SKM-1 treated with dmso at 0.1 percent for 144 hours (cell line): Measurements from ENCODE around the gene GAREM2.

ENCODE experiments used
- DNase-seq: peaks from one replicate; lab custom pipeline; 2025; ENCODE audit not compliant: unreplicated experiment; lab: John Stamatoyannopoulos, UW

GAREM2 gene

DNA sequence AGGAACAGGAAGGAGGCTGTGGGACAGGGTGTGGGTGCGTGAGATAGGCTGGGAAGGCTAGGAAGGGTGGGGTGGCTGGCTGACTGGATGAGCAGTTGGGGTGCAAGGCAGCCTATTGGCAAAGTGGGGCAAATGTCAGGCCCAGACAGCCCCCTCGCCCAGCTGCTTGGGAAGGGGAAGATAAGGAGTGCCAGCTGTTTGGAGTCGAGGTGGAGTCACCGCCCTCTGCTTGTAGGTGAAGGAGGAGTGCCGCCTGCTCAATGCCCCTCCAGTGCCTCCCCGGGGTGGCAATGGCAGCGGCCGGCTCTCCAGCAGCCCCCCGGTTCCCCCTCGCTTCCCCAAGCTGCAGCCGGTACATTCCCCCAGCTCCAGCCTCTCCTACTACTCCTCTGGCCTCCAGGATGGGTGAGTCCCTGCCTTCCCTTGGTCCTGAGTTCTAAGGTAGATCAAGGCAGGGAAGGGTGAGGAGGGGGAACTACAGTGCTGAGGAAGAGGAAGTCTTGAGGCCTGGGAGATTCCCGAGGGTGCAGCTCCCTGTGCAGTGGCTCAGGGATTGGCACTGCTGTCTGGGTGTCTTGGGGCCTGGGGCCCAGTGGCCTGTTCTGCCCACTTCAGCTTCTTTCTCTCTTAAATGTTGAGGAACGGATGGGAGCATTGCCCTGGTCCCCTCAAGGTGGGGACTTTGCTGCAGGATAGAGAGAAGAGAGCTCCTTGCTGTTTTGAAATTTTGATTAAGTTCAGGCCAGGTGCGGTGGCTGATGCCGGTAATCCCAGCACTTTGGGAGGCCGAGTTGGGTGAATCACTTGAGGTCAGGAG, 13.3 kb downstream of the GAREM2 start:
- DNase-seq, result peak; percentile 14

- DNase-seq, result no peak
These were observed 14.2 kb downstream of the GAREM2 start for GRCh38 chr2:26187114-26187513.

- DNase-seq, result no peak
These were observed 14.7 kb downstream of the GAREM2 start for GRCh38 chr2:26187537-26188104.

DNA sequence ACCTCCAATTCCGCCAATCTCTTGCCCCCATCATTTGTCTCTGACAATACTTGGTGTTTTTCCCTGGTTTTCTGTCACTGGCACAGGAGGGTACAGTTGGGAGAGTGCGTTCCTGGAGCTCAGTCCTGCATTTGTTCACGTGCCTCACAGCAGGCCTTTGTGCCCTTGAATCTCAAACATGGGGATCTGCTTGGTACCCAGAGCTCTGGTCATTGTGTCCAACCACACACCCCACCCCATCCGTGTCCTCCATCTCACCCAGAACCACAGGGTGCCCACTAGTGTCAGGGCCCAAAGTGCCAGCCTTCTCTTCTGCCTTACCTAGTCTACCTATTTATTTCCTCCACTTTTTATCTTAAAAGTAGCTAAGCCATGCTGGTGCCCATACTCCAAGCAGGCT, 16.2 kb downstream of the GAREM2 start:
- no peak for DNase-seq

DNA sequence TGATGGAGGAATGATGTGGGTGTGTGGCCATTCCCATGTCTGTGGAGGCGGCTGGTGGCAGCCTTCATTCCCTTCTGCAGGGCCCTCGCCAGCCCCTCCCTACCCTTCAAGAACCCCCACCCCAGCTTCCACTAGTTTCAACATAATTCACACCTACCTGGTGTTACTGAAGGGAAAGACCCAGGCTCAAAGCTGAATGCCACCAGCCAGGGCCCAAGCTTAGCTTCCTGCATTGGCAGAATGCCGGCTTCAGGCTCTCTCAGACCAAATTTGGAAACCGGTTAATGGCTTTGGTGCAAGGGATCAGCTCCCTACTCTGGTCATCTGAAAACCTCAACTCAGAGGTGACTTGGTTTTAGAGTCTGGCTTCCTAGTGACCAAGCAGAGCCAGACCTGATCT, 16.9 kb downstream of the GAREM2 start:
- no peak for DNase-seq

GRCh38 chr2:26190369-26190768, 17.5 kb downstream of the GAREM2 start:
- DNase-seq, result no peak

- no peak for DNase-seq
These were observed 18.6 kb downstream of the GAREM2 start for GRCh38 chr2:26191316-26192159.

GRCh38 chr2:26193578-26194231, 20.8 kb downstream of the GAREM2 start:
- no peak for DNase-seq

- no peak for DNase-seq
These were observed 22.4 kb downstream of the GAREM2 start for GRCh38 chr2:26195040-26195984.

DNA sequence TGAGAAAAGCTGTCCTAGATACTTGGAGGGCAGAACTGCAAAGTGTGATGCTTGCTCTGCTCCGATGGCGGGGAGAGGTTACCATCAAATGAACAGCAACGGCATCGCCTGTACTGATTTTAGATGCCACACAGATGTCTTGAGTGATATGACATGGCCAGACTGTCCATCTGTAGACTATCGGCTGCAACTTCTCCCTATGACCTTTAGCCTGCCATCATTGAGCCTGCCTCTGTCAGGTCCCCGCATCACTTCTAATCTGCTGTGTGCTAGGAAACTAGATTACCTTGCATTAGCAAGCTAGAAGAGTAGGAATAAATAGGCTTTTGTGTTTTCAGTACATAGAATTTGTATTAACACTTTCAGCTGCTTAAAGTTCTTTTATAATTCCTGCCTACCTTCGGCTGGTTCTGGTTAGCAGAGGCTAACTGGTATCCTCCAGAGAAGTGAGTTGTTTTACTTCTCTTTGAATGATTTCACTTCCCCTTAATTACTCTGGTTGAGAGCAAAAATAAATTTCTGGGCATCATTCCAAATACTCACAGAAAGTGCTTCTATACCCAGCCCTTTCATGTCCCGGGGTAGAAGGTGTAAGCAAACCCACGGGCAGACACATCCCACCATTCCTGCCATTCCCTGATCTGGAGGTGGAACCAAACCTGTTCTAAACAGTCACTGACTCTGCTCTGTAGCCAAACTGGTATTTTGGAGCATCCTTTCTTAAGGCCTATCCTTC, 24.0 kb downstream of the GAREM2 start:
- peak; percentile 24 for DNase-seq

- DNase-seq, result no peak
These were observed 24.6 kb downstream of the GAREM2 start for GRCh38 chr2:26197516-26197915.

DNA sequence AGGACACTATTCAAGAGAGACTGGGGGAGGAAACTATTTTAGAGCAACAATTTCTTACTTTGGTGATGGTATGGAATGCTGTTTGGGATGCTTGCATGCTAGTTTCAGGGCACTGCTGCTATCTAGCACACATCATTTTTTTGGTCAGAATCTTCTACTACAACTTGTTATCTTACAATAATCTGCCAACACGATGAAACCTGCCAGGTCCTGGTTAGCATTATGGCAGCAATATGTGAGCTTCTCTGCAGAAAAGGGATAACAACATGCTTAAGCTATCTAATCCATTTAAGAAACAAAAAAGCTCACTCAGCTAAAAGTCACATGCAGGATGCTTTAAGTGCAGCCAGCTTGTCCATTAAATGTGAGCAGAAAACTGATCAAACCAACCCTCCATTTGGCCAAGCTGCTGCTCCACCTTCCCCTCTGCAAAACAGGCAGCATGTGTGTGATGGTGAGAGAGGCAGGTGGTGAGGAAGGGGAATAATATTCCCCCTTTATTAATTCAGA, 30.1 kb downstream of the GAREM2 start:
- no peak for DNase-seq

- no peak for DNase-seq
These were observed 31.0 kb downstream of the GAREM2 start for GRCh38 chr2:26203906-26204305.

DNA sequence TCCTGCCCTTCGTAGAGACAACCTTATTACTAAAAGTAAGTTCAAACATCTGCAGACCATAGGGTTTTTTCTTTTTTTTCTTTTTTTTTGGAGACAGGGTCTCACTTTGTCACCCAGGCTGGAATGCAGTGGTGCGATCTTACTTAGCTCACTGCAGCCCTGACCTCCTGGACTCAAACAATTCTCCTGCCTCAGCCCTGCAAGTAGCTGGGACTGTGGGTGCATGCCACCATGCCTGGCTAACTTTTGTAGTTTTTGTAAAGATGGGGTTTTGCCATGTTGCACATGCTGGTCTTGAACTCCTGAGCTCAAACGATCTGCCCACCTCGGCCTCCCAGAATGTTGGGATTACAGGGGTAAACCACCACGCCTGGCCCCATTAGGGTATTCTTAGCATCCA, 39.1 kb downstream of the GAREM2 start:
- DNase-seq, result no peak

DNA sequence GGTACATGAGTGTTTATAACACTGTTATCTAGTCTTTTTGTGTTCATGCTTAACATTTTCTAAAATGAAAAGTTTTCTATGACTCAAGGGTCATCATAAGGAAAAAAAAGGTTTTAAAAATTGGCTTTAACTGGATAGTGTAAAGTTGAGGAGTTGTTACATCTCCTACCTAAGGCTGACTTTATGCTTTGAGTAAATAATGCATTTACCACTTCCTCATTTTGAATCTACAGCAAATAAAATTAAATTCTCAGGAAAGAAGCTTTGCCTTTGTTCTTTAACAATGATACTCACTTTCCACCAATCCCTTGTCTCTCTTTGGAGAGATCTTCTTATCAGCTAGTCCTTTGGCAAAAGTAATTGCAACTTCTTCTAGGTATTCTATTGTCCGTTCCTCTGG, 41.9 kb downstream of the GAREM2 start:
- no peak for DNase-seq

DNA sequence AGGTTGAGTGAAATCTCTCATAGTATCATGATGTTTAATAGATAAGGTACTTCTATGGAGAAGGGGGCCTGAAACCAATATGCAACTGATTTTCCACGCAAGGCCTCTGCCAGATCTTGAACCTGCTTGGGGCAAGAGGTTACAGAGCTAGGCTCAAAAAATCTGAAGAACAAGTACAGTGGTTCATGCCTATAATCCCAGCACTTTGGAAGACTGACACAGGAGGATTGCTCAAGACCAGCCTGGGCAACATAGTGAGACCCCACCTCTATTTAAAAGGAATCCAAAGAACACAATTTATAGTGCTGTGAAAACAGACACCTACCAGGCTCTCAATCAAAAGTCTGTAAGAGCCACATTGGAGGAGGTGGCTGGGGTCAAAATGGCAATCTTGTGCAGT, 42.9 kb downstream of the GAREM2 start:
- no peak for DNase-seq

GRCh38 chr2:26216587-26216986, 43.7 kb downstream of the GAREM2 start:
- no peak for DNase-seq

DNA sequence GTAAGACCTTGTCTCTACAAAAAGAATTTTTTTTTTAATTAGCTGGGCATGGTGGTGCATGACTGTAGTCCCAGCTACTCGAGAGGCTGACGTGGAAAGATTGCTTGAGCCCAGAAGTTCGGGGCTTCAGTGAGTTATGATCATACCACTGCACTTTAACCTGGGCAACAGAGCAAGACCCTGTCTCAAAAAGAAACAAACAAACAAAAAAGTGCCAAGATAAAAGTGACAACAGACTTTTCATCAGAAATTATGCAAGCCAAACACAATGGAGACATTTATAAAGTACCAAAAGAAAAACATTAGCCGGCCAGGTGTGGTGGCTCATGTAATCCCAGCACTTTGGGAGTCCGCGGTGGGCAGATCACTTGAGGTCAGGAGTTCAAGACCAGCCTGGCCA, 44.8 kb downstream of the GAREM2 start:
- no peak for DNase-seq

DNA sequence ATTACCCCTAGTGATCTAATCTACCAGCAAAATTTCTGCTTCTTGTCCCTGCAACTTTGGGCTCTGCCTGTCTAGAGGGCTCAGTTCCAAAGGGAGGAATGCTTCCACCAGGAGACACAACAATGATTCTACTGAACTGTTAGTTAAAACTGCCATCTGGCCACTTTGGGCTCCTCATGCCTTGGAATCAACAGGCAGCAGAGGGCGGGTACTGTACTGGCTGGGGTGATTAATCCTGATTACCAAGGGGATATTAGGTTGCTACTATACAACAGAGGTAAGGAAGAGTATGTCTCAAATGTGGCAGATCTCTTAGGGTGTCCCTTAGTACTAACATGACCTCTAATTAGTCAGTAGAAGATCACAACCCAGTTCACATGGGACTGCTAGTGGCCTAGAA, 50.1 kb downstream of the GAREM2 start:
- no peak for DNase-seq
